ENCODE results near the gene MYO1H. TPM values are rescaled to one million over a fixed set of nuclear protein-coding genes. Genes with fewer than 3 reads are reported as not detected.
A peak's percentile ranks its signal among the peaks of the same experiment; 100 is the strongest.

Gene MYO1H, protein sequence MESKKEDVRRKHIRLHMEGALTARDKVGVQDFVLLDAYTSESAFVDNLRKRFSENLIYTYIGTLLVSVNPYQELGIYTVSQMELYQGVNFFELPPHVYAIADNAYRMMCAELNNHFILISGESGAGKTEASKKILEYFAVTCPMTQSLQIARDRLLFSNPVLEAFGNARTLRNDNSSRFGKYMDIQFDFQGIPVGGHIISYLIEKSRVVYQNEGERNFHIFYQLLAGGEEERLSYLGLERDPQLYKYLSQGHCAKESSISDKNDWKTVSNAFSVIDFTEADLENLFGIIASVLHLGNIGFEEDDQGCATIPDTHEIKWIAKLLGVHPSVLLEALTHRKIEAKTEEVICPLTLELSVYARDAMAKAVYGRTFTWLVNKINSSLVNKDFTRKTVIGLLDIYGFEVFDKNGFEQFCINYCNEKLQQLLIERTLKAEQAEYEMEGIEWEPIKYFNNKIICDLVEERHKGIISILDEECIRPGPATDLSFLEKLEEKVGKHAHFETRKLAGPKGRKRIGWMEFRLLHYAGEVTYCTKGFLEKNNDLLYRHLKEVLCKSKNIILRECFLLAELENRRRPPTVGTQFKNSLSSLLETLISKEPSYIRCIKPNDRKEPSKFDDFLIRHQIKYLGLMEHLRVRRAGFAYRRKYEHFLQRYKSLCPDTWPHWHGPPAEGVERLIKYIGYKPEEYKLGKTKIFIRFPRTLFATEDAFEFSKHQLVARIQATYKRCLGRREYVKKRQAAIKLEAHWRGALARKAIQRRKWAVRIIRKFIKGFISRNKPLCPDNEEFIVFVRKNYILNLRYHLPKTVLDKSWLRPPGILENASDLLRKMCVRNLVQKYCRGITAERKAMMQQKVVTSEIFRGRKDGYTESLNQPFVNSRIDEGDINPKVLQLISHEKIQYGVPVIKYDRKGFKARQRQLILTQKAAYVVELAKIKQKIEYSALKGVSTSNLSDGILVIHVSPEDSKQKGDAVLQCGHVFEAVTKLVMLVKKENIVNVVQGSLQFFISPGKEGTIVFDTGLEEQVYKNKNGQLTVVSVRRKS
- total RNA-seq (2021; fragmentation: NEBNext Ultra II Directional; extraction: Animal tissue kit (Norgen Biotek cat#: 25700)) (not detected in 2 replicates), polyA plus RNA-seq (2011; rRNA removed) (0.03 and 0.05 TPM in 2 replicates), polyA minus RNA-seq (2011; rRNA and poly(A)+ RNA removed) (not detected in 2 replicates)
- not detected for polyA plus RNA-seq (2011; cell fraction: cytosol; rRNA removed)
- 0.03 TPM for polyA plus RNA-seq (2011; cell fraction: nucleus; rRNA removed)
- polyA plus RNA-seq (2012, experiment 1 of 2) = 0.06 to 0.54 TPM (median 0.29 TPM) in 3 of 4 replicates, not detected in the other
- polyA plus RNA-seq (2012, experiment 2 of 2) = not detected
- 0.06 TPM for polyA plus RNA-seq (2013, experiment 1 of 2)
- polyA plus RNA-seq (2013, experiment 2 of 2) = 0.11 TPM
- not detected for polyA minus RNA-seq (2011; cell fraction: cytosol; rRNA and poly(A)+ RNA removed)
- polyA minus RNA-seq (2011; cell fraction: nucleus; rRNA and poly(A)+ RNA removed) = not detected
- long read RNA-seq, experiment 1 = 0 reads
- long read RNA-seq, experiment 2 = 0 reads

DNA sequence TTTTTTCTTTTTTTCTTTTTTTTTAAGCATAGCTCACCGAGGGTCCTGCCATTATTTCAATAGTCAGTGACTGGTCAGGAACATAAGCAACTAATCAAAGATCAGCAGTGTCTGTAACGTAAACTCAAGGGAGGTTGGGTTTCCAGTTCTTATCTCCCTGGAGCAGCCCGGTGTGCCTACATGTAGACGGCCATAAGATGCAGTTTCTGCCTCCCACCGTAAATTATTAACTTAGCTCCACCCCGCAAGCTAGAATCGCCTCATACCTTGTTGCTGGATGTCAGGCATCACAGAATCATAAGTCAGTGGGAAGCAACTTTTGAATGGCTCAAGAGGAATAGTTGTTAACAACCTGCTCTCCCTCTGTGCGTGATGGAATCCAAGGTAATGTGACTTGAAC, at the start of gene MYO1H:
MYO1H (plus strand) TSS at position 312 of the 400 bp plus-strand sequence; CDS start at position 373, 61 bp downstream.
- Histone ChIP-seq H3K27me3 (replicated peaks in 1 of 4; ENCODE audit: control insufficient read depth in 3 of 4, extremely low read depth in 1 of 4, insufficient read depth in 3 of 4, low read length in 3 of 4) (no peaks in the 10 kb centered on the region), H4K91ac (replicated peaks; ENCODE audit: insufficient read length, low read length) (no peak within 1 kb of the TSS), H3K23ac (ENCODE audit: insufficient read length) (no peak within 1 kb of the TSS), H3K56ac (replicated peaks; ENCODE audit: insufficient read length, low read depth, low read length) (no peak within 1 kb of the TSS), H4K20me1 (replicated peaks in 1 of 2; ENCODE audit: control insufficient read depth in 1 of 2, insufficient read depth in 2 of 2, low read length in 2 of 2) (no peaks in the 10 kb centered on the region), H2BK120ac (replicated peaks; ENCODE audit: low read depth, low read length) (no peak within 1 kb of the TSS), H2BK20ac (ENCODE audit: low read length) (no peak within 1 kb of the TSS), H3K9me3 (ENCODE audit: insufficient read depth in 2 of 2, low read depth in 1 of 2, low read length in 1 of 2) (no peaks in the 10 kb centered on the region), H4K5ac (ENCODE audit: insufficient read length, low read depth, low read length) (no peak within 1 kb of the TSS), H2BK5ac (ENCODE audit: low read depth, low read length) (no peak within 1 kb of the TSS), H3K27ac (ENCODE audit: low read depth, low read length) (no peak within 1 kb of the TSS), H3K23me2 (ENCODE audit: low read depth, low read length) (no peaks in the 10 kb centered on the region), H3K14ac (ENCODE audit: insufficient read length) (no peak within 1 kb of the TSS), H3K9ac (replicated peaks in 1 of 4; ENCODE audit: extremely low read depth in 1 of 4, low read depth in 3 of 4, low read length in 3 of 4) (no peak within 1 kb of the TSS), H3K4me2 (ENCODE audit: insufficient read depth in 1 of 2, low read depth in 2 of 2, low read length in 2 of 2) (no peak within 1 kb of the TSS), H3K79me2 (ENCODE audit: control insufficient read depth in 1 of 2, insufficient read depth in 2 of 2, low read length in 2 of 2) (no peaks in the 10 kb centered on the region), H4K8ac (ENCODE audit: extremely low read depth, insufficient read depth, low read length) (no peak within 1 kb of the TSS), H3K4ac (replicated peaks; ENCODE audit: insufficient read length, low read depth, low read length) (no peak within 1 kb of the TSS), H2BK12ac (ENCODE audit: low read depth, low read length) (no peak within 1 kb of the TSS), H3K4me3 (ENCODE audit: extremely low read depth in 1 of 4, insufficient read depth in 2 of 4, low read depth in 3 of 4, low read length in 4 of 4) (no peak within 1 kb of the TSS), H2AFZ (ENCODE audit: low read length) (0 out of 2 replicates have a peak within 1 kb of the TSS, but pooled peaks have one; percentile 3), H3K4me1 (replicated peaks in 1 of 4; ENCODE audit: control insufficient read depth in 3 of 4, insufficient read depth in 4 of 4, low read length in 3 of 4) (no peaks in the 10 kb centered on the region), H2AK5ac (ENCODE audit: low read depth, low read length) (no peak within 1 kb of the TSS), H3K79me1 (ENCODE audit: low read depth, low read length) (no peaks in the 10 kb centered on the region), H2BK15ac (ENCODE audit: low read length) (no peak within 1 kb of the TSS), H3K18ac (ENCODE audit: extremely low read depth, low read length) (no peak within 1 kb of the TSS), H3K36me3 (ENCODE audit: control insufficient read depth in 2 of 4, insufficient read depth in 4 of 4, low read length in 3 of 4) (no peaks in the 10 kb centered on the region)
- DNase-seq (ENCODE audit: low read depth in 1 of 2, low spot score in 2 of 2) = no peak
- no peak for FAIRE-seq
- TF ChIP-seq SUZ12 (IDR thresholded peaks at IDR 0.05; ENCODE audit: low read length) (no peak), ZNF274 (IDR thresholded peaks at IDR 0.05; ENCODE audit: borderline replicate concordance, extremely low read depth, low read length) (no peak), CTBP2 (IDR thresholded peaks at IDR 0.05; ENCODE audit: borderline replicate concordance, insufficient read depth, insufficient read length, low read length) (no peak), TBP (IDR thresholded peaks at IDR 0.05; ENCODE audit: low read depth, low read length) (no peak)
- TF ChIP-seq, protein P1, sequence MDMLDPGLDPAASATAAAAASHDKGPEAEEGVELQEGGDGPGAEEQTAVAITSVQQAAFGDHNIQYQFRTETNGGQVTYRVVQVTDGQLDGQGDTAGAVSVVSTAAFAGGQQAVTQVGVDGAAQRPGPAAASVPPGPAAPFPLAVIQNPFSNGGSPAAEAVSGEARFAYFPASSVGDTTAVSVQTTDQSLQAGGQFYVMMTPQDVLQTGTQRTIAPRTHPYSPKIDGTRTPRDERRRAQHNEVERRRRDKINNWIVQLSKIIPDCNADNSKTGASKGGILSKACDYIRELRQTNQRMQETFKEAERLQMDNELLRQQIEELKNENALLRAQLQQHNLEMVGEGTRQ (IDR thresholded peaks at IDR 0.05; ENCODE audit: low read length) = no peak
- ChIA-PET POLR2A (ENCODE audit: partially characterized antibody) (no interaction called here), CTCF (ENCODE audit: partially characterized antibody) (interaction anchor here (0.6 to 2.0 kb wide), 16 partner anchors 10 to 371 kb away, joined by 3 to 11 read pairs (median 4); no protein-coding TSS in a partner anchor)
- 95% methylated on average over 8 of the region's 8 CpGs; no CpG with 5 or more reads in 1 of the 2 experiments for WGBS, 2 experiments (ENCODE audit: extremely low coverage in 1 of 2, insufficient coverage in 1 of 2, insufficient read length in 1 of 2, insufficient replicate concordance in 2 of 2, low coverage in 1 of 2, low lambda C conversion rate in 2 of 2, missing lambda C conversion rate in 1 of 2)
